HG03520 (cell line): Measurements from ENCODE around the gene ZBTB22.

Source experiments
- ATAC-seq: cut with Tn5 transposase; IDR thresholded peaks from one replicate; pipeline ENCODE4 v1.9.1; 2021; ENCODE audit warnings: mild to moderate bottlenecking, moderate library complexity; ENCODE audit not compliant: unreplicated experiment

ZBTB22 gene

DNA sequence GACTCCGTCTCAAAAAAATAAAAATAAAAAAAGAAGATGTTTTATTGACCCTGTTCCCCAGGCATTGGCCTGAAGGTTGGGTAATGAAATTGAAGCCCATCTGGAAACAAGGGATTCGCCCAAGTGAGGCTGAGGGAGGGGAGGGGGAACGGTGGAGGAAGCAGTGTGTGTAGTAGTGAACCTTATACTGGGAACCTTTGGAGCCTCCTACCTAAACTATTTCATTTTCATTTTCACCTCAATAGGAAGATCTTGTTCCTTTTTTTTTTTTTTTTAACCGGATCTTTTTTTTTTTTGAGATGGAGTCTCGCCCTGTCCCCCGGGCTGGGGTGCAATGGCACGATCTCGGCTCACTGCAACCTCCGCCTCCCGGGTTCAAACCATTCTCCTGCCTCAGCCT, 13.2 kb upstream of the ZBTB22 start:
- no peak for ATAC-seq

DNA sequence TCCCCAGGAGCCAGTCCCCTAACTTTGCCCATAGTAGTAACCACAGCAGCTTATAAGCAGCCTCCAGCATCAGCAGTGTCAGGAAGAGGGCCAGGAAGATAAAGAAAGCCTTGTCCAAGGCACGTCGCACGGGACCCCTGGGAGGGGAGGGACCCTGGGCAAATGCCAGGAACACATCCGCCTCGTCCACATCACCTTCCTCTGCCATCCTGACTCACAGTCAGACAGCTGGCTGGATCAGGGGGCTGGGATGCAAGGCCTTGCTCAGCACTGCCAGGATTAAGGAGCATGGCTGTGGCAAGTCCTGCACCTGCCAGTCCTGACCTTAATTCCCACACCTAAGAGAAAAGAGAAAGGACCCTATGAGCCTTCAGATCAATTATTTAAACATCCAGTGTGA, 11.5 kb upstream of the ZBTB22 start:
- ATAC-seq = no peak

DNA sequence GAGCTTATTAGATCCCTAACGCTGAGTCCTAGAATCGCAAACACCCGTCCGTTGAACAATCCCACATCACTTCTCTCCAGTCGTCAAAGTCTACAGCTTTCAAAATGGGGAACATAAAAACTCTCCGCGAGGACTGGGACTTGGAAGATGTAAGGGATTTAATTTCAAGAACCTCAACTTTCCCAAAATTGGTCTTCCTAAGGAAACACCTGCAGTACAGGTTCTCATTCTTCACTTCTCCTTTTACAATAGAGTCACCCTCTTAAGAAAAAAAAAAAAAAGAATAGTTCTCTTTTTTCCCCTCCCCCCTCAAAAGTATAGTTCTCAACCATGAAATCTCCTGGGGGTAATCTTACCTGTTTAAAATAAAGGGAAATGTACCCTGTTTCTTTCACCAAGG, 6.6 kb upstream of the ZBTB22 start:
- ATAC-seq = no peak

DNA sequence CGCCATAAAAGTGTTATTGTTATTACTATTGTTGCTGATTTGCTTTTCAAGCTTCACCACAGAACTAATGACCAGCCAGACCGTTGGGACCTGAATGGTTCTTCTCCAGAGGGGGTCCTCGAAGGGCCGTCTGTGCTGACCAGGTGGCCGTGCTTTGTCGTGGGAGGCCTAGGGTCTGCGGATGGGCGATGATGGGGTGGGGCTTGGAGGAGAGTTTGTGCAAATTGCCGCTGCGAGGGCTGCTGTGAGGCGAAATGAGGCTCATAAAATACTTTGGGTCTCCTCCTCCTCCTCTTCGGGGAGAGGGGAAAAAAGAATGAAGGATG, 6.0 kb upstream of the ZBTB22 start:
- ATAC-seq = no peak

DNA sequence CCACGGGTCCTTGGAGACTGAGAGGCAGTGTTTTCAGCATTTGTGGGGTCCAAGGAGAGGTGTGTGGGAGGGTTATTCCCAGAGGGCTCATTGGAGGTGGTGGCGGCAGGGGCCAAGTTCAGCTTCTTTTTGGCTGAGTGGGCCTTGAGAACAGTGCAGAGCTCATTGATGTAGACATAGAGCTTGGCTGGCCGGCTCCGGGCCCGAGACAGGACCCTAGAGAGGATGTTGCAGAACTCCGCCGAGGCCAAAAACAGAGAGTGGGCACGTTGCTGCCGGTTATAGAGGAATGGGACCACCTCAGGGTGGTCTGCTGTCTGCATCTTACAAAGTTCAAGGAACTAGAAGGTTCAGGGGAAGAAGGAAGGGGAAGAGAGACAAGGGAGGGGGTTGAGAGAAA, 3.7 kb upstream of the ZBTB22 start:
- no peak for ATAC-seq

DNA sequence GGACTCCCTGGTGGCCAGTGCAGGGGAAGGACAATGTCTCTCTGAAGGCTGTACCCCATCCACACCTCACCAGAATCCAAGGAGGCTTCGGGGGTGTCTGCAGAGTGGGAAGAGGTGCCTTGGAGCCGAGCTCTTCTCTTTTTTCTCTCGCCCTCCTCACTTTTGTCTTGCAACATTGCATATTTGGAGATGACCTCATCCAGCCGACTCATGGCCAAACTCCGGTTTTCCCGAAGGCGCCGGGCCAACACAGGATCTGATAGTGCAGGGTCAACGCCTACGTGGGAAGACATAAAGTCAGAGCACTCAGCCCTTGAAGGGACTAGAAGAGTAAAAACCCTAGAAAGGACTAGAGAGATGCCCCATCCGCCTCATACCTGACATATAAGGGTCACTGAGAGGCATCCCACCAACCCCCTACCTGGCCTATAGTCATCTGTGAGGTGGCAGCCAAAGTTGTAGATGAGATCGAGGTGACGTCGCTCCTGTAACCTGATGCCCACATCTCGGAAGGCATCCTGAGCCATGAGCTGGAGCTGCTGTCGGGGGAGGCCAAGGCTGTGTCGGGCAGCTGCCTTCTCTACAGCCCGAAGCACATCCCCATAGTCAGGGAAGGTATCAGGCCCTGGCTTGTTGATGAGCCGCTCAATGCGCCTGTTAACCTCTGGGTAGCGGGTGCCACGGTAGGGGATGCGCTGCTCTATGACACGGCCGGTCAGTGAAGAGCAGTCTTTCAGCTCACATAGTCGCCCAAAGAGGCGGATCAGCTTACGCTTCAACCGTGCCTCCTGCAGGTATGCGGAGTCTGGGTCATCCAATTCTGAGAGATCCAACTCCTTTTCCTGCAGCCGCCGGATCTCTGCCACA, 3.0 kb upstream of the ZBTB22 start:
- ATAC-seq = no peak

DNA sequence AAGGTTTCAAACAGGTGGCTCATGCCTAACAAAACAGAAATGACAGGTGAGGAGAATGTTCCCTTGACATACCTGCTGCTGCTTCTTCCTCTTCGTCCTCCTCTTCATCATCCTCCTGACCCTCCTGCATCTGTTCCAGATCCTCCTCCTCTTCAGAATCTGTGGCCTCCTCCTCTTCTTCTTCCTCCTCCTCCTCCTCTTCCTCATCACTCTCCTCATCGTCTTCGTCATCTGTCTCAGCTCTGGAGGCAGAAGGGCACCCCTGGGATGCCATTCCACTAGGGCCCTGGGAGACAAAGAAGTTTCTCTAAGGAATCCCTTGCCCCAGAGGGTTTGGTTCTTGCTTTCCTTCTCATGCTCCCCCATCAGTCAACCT, 2.4 kb upstream of the ZBTB22 start:
- no peak for ATAC-seq

DNA sequence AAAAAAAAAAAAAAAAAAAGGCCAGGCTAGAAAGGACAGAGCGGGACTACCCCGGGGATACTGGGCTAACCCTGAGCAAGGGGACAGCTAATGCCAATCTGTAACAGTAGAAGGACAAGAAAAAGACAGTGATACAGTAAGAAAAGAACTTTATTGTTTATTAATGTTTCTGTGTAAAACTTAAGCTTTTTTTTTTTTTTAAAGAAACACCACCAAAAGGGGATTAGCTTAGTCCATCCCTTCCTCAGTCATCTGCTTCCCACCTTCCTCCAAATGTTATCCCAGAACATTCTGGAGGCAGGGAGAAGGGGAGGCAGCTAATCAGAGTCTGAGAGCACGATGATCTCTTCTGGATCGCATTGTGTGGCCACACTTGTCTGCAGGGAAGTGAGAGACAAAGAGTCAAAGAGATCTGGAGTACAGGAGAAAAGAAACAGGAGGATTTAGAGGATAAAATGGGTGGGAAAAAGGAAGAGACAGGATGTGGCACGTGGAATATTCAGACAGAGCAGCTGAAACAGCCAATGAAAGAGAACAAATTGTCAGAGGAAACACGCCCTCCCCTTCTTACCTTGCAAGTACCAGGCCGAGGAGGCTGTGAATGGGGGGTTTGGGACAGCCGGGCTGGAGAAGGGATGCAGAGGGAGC, 1.0 kb upstream of the ZBTB22 start:
- ATAC-seq = no peak

DNA sequence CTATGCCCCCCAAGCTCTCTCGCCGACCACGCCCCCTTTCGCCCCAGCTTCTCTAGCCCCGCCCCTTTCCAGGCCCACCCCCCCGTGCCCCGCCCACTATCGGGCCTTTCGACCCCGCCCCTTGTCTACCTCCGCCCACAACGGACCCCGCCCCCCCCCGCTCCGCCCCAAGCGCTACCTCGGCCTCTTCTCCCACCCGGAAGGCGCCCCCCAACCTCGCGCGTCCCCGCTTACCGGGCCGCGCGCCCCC, 200 bp downstream of the ZBTB22 start:
- no peak for ATAC-seq

DNA sequence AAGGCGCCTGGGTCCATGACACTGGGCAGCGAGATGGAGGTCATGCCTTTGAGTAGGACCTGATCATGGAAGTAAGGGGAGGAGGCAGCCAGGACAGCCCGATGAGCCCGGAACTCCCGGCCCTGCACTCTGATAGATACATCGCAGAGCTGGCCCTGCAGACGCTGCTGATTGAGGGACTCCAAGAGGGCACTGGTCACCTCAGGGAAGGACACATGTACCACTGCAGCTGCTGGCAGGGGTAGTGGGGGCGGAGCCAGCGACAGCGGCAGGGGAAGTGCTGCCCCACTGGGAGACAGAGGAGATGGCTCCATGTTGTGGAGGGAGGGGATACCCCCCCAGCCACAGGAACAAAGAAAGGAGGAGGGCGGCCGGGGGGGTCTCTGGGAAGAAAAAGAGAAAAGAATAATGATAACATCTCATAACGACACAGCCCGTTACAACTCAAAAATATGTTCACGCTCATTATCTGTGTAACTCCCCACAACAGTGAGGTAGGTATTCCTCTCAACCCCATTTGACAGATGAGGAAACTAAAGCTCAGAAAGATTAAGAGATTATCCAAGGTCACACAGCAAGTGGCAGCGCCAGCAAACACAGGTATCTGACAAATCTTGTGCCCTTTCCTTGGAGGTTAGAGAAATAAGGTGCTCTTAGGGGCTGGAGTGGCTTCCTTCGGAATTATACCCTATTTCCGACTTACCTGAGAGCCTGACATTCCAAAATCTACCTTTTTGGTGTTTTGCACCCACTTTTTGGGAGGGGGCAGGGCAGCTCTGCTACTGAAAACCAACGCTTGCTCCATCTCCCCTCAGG, 733 bp downstream of the ZBTB22 start:
- ATAC-seq = no peak

DNA sequence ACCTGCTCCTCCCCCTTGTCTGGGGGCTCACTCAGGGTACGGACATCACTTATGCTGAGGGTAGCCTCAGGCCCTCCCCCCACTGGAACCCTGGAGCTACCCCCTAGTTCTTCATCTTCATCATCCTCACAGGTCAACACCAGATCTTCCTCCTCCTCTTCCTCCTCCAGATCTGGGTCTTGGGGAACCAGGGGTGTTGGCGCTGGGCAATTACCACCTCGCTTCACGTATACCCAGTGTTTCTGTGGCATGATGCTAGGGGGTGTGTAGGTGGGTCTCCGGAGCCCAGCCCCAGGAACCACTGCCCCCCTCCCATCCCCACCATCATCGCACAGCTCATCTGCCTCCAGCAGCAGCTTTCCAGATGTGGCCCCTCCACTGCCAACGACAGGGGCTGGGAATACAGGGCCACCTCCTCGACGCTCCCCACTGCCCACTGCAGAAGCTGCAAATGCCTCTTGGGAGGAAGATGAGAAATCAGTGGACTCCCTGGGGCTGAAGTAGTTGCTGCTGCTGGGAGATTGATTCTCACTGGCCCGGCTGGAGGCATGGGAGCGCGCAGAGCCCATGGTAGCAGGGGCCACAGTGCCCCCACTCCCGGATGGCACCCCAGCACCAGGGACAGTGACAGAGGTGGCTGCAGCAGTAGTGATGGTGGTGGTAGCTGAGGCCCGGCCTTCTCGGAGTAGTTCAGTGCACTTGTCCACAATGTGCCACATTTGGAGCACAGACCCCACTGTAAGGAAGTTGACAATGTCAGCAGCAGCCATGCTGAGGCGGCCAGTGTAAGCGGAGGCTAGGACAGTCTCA, 1.5 kb downstream of the ZBTB22 start:
- ATAC-seq = no peak

DNA sequence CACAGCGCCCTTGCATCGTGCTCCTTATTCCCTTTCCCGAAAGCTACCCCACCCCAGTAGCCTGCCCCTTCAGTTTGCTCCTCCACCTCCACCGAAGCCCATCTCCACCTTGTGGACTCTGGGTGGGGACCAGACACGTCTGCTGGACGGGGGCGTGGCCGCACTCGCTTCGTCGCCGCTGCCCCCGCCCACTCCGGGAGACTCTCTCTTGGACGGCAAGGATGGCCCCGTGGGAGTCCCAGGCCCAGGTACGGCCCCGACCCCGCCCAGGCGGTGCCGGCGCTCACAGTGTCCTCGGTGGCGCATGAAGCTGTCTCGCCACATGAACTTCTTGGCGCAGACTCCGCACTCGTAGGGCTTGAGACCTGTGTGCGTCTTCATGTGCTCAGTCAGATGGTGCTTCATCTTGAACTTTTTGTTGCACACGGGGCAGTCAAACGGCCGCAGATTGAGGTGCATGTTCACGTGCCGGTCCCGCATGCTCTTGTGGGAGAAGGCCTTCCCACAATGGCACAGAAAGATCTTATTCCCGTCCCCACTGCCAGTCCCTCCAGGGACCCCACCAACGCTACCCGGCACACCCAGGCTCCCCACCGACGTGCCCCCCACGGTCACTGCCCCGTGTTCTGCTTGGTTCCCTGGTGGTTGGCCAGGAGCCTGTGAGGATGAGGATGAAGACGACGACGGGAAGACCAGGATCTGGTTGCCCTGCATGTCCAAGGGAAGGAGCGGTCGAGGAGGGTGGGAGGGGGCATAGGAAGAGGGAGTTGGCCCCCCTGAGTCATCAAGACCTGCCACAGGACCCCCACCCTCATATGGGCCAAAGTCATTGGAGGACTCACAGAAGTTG, 2.4 kb downstream of the ZBTB22 start:
- no peak for ATAC-seq

DNA sequence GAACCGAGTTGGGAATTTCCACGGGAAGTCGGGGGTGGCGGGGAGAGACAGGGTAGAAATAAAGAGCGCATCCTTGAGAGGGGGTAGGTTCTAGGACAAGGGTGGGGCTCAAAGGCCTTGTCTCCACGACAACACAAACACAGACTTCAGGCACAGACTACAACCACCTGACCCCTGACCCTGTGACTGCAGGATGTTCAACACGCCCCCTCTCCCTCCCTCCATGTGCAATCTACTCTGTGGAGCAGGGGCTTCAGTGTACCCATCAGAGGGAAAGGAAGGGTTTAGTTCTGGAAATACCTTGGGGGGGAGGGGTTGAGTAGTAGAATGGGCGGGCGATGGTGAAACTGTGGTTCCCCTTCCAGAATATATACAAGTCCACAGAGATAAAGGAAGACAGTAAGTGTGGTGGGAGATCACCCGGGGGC, 3.0 kb downstream of the ZBTB22 start:
- no peak for ATAC-seq

DNA sequence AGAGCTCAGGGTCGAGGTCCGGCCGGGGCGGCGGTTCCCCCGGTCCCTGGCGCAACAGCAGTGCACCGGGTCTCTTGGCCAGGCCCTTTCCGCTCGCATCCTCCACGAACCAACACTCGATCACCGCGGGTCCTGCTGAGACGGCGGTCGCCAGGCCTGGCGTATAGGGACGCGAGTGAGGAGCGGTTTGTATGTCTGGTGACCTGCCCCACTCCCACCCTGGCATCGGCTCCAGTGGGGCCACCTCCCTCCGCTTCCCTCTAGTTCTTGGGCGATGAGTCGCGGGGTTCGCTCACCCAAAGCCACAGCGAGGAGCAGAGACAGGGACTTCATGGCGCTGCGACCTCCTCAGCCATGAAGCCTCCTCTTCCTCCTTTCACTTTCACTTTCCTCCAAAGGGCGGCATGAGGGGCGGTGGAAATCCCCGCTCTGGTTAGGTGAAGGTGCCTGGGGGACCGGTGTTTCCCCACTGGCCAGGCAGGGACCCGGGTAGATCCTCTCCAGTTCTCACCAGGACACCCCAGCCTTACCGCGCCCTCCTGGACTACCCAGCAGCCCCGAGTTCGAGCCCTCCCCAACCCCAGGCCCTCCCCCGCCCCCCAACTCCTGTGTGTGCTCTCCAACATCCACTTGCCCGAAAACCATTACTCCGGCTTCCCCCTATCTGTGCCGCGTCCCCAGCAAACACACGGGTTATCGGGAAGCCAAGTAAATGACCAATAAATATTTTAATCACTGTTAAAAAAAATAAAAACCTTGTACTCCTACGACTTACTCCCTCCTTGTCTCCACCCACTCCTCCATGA, 3.6 kb downstream of the ZBTB22 start, which contains the start of gene TAPBP:
Gene TAPBP (minus strand): TSS at position 370 of the 806 bp plus-strand sequence. CDS start 37 bp downstream, at position 333.
- ATAC-seq = peak; percentile 29

DNA sequence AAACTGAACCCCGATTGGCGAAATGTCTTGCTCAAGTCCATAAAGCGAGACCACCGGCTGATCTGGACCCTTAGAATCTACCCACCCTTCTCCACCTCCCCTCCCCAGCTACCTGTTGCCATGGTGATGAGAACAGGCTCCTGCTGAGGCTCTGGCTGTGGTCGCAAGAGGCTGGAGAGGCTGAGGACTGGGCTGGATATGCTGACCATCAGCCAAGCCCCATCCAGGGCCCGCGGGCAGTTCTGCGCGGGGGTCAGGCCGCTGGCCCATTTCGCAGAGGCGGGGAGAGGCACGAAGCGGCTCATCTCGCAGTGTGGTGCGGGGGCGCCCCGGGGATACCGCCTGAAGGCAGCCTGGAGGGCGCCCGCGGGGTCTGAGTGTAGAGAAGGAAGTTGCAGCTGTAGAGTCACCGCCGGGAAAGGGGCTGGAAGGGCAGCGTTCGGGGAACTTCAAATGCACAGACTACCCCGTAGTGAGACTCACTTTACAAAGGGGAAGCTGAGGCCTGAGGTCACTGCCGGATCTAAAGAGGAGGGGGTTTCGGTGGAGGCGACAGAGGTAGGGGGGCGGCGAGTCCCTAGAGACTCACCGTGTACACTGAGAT, 4.3 kb downstream of the ZBTB22 start:
- peak; percentile 1 for ATAC-seq

DNA sequence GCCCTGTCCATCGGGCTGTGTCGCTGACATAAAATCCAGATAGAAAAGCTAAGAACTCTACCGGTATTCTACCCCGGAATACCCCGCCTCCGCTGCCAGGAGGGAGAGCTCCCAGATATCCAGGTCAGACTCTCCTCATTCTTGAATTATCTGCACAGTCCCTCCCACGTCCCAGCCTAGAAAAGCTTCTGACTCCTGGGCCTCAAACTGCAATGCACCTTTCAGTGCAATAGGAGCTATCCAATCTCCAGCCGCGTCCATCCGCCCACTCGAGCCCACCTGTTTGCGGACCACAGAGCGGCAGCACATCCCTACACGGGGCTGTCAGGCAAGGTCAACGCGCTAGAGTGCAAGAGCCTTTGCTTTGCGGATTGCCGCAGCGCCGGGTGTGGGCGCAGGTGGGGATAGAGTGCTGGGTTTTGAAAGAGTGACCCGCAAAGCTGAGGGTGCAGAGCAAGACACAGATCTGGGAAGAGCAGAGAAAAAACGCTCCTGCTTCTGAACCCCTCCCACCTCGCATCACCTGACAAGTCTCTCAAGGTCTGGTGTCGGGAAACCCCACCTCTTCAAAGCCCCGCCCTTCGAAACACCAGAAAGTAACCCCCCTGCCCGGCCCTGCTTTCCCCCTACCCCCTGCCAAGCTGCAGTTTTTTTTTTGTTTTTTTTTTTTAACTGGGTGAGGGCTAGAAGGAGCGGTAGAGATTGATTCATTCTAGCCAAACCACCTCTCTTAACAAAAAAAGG, 5.0 kb downstream of the ZBTB22 start:
- no peak for ATAC-seq

DNA sequence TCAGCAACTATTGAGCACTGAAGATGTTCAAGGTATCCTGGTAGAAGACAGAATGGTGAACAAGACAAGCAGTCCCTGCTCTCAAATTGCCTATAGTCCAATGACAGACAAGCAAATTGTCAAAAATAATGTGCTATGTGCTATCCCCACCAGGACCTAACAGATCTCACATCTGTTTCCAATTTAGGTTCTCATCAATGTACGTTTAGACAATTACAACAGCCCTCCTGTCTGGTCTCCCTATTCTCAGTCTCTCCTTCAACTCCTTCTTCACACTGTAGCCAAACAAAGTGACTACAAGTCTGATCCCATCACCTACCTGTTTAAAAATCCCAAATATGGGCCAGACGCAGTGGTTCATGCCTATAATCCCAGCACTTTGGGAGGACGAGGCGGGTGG, 11.2 kb downstream of the ZBTB22 start:
- ATAC-seq = no peak

DNA sequence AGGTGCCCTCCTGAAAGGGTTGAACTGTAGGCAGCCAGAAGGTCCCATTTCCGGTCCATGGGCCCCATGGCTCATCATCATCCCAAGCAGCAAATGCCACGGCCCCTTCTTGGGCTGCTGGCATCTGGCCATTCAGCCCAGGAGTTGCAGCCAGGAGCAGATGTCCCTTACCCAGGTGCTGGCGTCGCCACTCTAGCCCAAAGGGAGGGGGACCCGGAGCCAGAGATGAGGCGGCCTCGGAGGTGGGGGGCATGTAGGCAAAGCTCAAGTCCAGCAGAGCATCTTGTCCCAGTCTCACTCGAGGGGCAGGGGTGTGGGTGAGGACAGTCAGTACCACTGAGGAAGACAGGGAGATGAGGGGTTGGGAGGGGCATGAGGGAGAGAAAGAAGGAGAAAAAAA, 12.5 kb downstream of the ZBTB22 start:
- ATAC-seq = no peak
